ENCODE measurements around the gene VPS18.

- TF ChIP-seq, protein P1, sequence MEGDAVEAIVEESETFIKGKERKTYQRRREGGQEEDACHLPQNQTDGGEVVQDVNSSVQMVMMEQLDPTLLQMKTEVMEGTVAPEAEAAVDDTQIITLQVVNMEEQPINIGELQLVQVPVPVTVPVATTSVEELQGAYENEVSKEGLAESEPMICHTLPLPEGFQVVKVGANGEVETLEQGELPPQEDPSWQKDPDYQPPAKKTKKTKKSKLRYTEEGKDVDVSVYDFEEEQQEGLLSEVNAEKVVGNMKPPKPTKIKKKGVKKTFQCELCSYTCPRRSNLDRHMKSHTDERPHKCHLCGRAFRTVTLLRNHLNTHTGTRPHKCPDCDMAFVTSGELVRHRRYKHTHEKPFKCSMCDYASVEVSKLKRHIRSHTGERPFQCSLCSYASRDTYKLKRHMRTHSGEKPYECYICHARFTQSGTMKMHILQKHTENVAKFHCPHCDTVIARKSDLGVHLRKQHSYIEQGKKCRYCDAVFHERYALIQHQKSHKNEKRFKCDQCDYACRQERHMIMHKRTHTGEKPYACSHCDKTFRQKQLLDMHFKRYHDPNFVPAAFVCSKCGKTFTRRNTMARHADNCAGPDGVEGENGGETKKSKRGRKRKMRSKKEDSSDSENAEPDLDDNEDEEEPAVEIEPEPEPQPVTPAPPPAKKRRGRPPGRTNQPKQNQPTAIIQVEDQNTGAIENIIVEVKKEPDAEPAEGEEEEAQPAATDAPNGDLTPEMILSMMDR (IDR thresholded peaks at IDR 0.05), result no peak
- TF ChIP-seq EZH2 (IDR thresholded peaks at IDR 0.05; ENCODE audit: borderline replicate concordance, insufficient read depth, low read depth, low read length, poor library complexity, severe bottlenecking), result no peak
Measured at GRCh38 chr15:40893019-40893670, 1.1 kb upstream of the VPS18 start.

All from B cell (primary cell).